GM04504 (cell line): ENCODE measurements around the gene OR4A47.
"Not testable (repeated sequence)": the region's sequence is repeated elsewhere in the genome, so short reads cannot be mapped to it uniquely, and the experiment has no call there.

ENCODE experiments used
- DNase-seq: peaks from one replicate; pipeline ENCODE4 v3.0.0-alpha.2; 2012; ENCODE audit warnings: low read depth

Gene OR4A47

GRCh38 chr11:48488493-48488892, at the start of gene OR4A47:
Gene OR4A47 (plus strand): TSS chr11:48488793. CDS start chr11:48488793, 0 bp downstream.
- DNase-seq: not testable (repeated sequence)

DNA sequence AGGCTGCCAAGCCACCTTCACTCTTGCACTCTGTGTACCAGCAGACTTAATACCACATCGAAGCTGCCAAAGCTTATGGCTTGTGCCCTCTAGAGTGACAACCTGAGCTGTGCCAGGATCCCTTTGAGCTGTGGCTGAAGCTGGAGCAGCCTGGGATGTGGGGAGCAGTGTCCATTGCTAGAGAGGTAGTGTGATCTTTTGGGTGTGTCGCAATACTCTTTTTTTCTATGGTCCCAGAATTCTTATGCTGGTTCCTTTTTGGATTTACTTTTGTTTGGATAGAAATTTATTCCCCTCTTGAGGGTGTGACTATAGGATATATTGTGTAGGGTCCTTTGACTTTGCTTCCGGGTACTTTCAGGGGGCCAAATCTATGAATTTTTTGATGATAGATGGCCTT, 32.7 kb upstream of the OR4A47 start:
- not testable (repeated sequence) for DNase-seq

DNA sequence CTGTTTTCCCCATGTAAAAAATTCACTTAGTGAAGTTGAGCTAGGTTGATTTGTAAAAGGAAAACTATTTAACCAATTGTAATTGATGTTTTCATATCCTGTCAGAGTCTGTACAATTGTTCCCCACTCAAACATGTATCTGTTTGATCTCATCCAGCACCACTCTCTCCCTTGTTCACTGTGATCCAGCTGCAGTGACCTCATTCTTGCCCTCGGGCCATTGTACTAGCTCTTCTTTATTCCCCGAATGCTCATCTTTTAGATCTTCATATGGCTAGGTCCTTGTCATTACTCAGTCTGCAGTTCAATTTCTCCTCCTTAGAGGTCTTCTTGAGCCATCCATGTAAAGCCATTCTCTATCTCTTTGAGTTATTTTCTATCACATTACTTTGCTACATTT, 14.6 kb upstream of the OR4A47 start:
- not testable (repeated sequence) for DNase-seq

DNA sequence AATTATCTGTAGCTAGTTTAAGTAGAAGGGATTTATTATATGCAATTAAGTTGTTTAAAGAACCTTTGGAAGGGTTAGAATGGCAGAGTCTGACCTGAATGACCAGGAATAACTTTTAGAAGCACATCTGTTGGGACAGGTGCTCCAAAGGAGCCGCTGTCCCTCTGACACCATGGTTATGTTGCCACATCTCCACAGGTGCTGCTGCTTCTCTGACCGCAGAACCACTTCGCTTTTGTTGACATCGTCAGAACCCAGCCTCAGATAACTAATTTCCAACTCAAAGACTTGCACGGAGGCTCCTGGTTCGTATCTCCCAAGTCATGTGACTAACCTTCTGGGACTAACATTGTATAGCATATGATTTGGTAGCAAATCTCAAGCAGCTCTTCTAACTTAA, 13.9 kb upstream of the OR4A47 start:
- DNase-seq: not testable (repeated sequence)

DNA sequence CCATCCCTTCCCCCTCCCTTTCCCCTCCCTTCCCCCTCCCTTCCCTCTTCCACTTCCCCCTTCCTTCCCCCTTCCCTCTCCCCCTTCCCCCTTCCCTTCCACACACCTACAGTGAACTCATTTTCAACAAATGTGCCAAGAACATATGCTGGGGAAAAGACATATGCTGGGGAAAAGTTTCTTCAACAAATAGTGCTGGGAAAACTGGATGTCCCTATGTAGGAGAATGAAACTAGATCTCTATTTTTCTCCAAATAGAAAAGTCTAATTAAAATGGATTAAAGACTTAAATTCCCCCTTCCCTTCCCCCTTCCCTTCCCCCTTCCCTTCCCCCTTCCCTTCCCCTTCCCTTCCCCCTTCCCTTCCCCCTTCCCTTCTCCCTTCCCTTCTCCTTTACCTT, 17.6 kb downstream of the OR4A47 start:
- DNase-seq: not testable (repeated sequence)

DNA sequence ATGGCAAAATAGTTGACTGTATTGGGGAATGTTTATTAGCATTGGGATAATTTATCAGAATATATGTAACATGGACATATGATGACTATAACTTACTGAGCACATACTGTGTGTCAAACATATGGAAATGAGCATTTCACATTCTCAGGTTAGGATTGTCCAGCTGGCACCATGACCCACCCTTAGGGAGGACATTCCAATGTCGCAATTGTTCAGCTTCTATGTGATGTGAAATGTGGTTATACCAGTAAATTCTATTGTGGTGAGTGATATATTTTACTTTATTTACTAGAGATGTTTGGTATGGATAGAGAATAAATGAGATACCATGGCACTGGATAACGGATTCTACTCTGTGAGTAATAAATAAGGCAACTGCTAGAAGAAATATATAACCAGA, 50.4 kb downstream of the OR4A47 start:
- no peak for DNase-seq
